Activated T-helper 1 cell treated with anti-CD3 and anti-CD28 coated beads, Interleukin-12 subunit alpha, Interleukin-12 subunit beta, Interleukin-2, Interleukin-4 antibody, amounts not matched to agents 30 ng/mL and 10 ng/mL and 1 ng/mL, durations not matched to agents 14 hours and 24 hours and 36 hours (primary cell): ENCODE measurements around the gene KRTAP10-3. TPM values are rescaled to one million over a fixed set of nuclear protein-coding genes. Genes with fewer than 3 reads are reported as not detected.

ENCODE experiments used
- DNase-seq: peaks from one replicate; pipeline ENCODE4 v3.0.0; 2021; ENCODE audit warnings: low spot score
- H3K27ac Mint-ChIP-seq: one replicate; pipeline ENCODE4 v1.8.0; 2021; ENCODE audit warnings: mild to moderate bottlenecking, mixed read lengths
- H3K27me3 Mint-ChIP-seq: one replicate; pipeline ENCODE4 v1.8.0; 2022; ENCODE audit warnings: mild to moderate bottlenecking, moderate library complexity, mixed read lengths; ENCODE audit not compliant: insufficient read depth
- H3K36me3 Mint-ChIP-seq: one replicate; pipeline ENCODE4 v1.8.0; 2021; ENCODE audit warnings: low read depth, mixed read lengths
- H3K4me1 Mint-ChIP-seq: one replicate; pipeline ENCODE4 v1.8.0; 2021; ENCODE audit warnings: low read depth, mixed read lengths
- H3K4me3 Mint-ChIP-seq: one replicate; pipeline ENCODE4 v1.8.0; 2021; ENCODE audit warnings: mild to moderate bottlenecking, moderate library complexity, mixed read lengths
- H3K9me3 Mint-ChIP-seq: one replicate; pipeline ENCODE4 v1.8.0; 2021; ENCODE audit warnings: mixed read lengths
- intact Hi-C: fragments of 100-400 bp; cut with micrococcal nuclease; formaldehyde crosslinking; loops from one replicate; pipeline ENCODE4 v1.15.1; 2024
- total RNA-seq: library from RNA; stranded (reverse); gene quantifications from 2 replicates; pipeline ENCODE4 v1.2.3, GENCODE V29; 2022

Gene KRTAP10-3
- total RNA-seq, 1 donor from 2014 or later = not detected

DNA sequence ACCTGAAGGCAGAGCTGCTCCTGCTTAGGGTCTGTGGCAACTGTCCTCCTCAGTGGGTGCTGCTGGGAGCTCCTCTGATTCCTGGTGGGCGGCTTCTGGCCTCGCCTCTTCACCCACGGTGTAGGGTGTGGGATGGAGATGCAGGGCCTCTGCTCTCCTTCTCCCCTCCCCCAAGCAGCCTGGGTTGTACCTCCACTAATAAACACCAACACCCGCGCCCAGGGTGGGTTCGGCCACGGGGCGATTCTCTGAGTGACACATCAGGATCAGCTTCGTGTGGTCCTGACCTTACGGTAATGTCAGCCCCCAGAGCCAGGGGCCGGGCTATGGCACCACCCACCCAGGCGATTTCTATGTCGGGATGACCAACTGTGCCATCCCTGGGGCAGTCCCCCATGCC lies 42.3 kb downstream of the KRTAP10-3 start:
- Mint-ChIP-seq H3K4me1 (peaks cover 4% of the 10 kb centered on the region), H3K27ac (no peak overlapping the region), H3K9me3 (no peaks in the 10 kb centered on the region), H3K27me3 (peaks cover 3% of the 10 kb centered on the region), H3K36me3 (no peaks in the 10 kb centered on the region), H3K4me3 (no peak overlapping the region)
- intact Hi-C loops = no loop called here
- DNase-seq = no peak

DNA sequence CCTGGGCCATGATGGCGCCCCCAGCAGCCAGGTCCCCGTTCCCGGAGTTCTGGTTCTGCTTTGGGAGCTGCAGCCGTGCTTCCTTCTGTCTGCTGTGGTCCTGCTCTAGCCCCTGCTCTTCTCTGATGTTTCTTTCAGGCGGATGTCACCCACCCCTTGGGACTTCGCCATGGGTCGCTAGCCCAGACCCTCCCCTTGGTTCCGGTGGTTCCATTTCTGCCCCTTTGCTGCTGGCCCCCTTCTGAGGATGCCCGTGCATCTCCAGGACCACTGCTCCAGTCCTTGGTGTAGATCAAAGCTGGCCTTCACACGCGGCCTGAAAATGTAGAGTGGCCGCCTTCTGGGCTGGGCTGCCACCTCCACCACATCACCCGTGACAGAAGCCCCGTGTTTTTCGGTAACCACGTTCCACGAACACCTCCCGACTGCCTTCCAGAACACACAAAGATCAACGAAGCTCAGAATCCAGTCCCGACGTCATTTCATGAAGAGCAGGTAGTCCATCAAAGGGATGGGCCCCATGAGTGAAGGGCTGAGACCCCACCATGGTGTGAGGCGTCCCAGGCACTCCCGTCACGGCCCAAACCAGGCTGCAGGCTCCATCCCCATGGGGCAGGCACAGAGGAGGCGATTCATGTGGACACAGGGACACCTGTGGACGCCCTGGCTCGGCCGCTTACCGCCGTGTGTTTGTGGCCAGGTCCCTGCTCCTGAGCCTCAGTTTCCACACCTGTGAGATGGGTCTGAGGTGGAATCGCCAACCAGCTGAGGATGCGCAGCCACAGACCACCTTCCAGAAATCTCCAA lies 43.0 kb downstream of the KRTAP10-3 start:
- no peak for DNase-seq
- peaks cover 4% of the 10 kb centered on the region for H3K4me1 Mint-ChIP-seq
- peaks cover 3% of the 10 kb centered on the region for H3K27me3 Mint-ChIP-seq
- intact Hi-C loops = no loop called here
- H3K36me3 Mint-ChIP-seq = no peaks in the 10 kb centered on the region
- H3K9me3 Mint-ChIP-seq = no peaks in the 10 kb centered on the region
- no peak overlapping the region for H3K27ac Mint-ChIP-seq
- no peak overlapping the region for H3K4me3 Mint-ChIP-seq

DNA sequence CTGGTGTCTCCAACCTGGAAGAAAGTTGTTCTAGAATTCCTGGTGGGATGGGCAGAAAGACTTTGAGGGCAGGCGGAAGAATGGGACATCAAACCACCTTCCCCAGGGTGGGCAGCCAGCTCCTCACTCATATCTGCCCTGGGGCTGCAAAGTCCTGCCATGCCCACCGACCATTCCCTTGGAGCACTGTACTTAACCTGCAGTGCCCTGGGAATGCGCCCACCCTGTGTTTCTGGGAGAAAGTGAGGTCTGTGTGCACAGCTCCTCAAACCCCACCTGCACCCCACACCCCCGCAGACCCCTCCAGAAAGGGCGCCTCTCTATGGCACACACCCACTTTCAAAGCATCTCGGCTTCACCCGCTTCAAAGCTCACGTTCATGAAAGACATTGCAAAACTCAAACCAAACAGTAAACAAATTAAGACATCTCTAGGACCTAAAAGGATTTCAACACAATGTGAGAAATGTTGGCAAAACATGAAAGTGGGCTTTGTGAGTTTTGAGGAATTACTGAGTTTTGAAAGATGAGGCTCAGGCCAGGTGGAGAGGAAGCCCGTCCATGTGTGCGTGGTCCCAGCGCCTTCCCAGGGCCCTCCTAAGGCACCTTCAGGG lies 43.7 kb downstream of the KRTAP10-3 start:
- DNase-seq = no peak
- intact Hi-C loops = no loop called here

DNA sequence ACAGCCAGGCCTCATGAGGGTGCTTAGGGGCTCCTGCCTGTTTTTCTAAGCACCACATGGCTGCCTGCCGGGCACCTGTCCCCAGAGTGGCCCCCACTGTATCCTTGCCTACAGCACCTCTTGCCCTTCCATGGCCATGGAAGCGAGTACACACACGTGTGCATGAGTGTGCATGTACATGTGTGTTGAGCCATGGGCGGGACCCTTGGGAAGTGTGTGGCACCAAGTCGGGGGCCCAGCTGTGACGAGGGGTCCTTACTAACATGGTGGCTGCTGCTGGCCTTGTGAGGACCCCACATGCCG lies 44.4 kb downstream of the KRTAP10-3 start:
- intact Hi-C loops = no loop called here
- Mint-ChIP-seq H3K27me3 (peaks cover 3% of the 10 kb centered on the region), H3K4me3 (no peak overlapping the region), H3K27ac (no peak overlapping the region), H3K9me3 (no peaks in the 10 kb centered on the region), H3K36me3 (no peaks in the 10 kb centered on the region), H3K4me1 (peaks cover 4% of the 10 kb centered on the region)
- no peak for DNase-seq

More for the DNA sequence above, 43.7 kb downstream of the KRTAP10-3 start:
- H3K9me3 Mint-ChIP-seq = no peaks in the 10 kb centered on the region
- H3K4me3 Mint-ChIP-seq = no peak overlapping the region
- H3K27me3 Mint-ChIP-seq = peaks cover 3% of the 10 kb centered on the region
- H3K36me3 Mint-ChIP-seq = no peaks in the 10 kb centered on the region
- H3K27ac Mint-ChIP-seq = no peak overlapping the region
- peaks cover 4% of the 10 kb centered on the region for H3K4me1 Mint-ChIP-seq

DNA sequence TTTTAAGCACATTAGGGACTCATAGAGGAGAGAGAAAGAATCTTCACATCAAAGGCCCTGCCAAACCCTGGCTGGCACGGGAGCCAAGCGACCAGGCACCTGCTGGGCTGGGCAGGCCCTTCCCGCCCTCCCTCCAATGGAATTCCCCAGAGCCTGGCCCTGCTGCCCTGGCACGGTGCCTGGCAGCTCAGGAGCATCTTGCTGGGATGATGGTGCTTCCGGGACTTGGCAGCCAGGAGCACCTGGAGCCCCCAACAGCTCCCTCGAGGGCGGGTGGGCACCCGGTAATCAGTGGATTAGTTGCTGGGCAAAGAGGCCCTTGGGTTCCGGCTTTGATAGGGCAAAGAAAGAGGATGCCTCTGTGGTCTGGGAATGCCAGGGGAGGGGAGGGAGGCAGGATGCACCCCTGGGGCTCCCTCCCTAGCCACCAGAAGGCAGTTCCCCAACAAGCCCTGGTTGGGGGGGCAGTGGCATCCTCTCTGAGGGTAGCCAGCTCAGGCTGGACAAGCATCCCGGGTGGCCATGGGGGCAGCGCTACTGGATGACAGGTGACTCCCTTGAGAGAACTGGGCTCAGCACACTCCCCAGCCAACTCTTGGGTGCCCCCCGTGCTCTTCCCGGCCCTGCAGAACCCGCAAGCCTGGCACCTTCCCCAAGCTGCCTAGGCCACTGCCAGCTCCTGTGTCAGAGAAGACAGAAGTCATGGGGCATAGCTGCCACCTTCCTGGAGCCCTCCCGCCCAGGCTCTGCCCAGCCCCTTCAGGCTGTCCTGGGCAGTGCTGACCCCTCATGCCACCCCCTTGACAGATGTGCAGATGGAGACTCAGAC lies 45.0 kb downstream of the KRTAP10-3 start:
- intact Hi-C loops = no loop called here
- no peaks in the 10 kb centered on the region for H3K36me3 Mint-ChIP-seq
- no peak overlapping the region for H3K4me3 Mint-ChIP-seq
- peaks cover 3% of the 10 kb centered on the region for H3K27me3 Mint-ChIP-seq
- no peak overlapping the region for H3K27ac Mint-ChIP-seq
- H3K4me1 Mint-ChIP-seq = peaks cover 4% of the 10 kb centered on the region
- DNase-seq = no peak
- no peaks in the 10 kb centered on the region for H3K9me3 Mint-ChIP-seq

DNA sequence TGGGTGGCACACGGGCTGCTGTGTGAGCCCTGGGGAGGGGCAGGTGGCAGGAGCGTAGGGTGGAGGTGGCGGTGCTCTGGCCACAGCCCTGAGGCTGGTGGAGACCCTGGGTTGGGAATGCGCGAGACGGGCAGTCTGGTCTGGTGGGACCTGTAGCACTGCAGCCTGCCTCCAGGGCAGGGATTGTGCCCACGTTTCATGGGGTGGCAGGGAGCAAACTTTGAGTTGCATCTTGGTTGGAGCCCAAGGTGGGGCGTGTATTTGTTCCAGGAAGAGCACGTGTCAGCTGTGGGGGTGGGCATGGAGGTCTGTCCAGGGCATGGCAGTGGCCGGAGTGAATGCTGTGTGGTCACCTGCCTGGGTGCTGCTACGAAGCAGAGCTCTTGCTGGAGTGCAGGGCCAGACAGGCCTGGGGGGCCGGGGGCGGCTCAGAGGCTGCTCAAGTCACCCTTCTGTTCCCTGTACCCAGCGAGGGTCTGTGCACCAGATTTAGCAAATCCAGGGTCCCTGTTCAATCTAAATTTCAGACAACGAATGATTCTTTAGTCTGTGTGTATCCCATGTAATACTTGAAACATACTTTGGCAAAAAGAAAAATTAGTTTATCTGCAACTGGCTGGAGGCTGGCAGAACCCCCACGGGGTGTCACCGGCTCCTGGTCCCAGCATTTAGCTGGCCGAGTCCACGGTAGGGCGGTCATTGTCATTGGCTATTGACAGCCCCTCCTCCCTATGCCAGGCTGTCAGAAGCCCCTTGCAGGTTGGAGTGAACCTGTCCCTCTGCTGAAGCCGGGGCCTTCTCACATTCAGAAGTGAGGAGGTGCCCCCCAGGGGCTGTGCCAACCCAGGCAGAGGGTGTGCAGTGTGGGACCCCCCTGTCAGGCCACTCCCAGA lies 45.9 kb downstream of the KRTAP10-3 start:
- H3K27ac Mint-ChIP-seq = no peak overlapping the region
- intact Hi-C loops = no loop called here
- H3K36me3 Mint-ChIP-seq = no peaks in the 10 kb centered on the region
- H3K4me3 Mint-ChIP-seq = no peak overlapping the region
- H3K27me3 Mint-ChIP-seq = peaks cover 4% of the 10 kb centered on the region
- no peak for DNase-seq
- peaks cover 4% of the 10 kb centered on the region for H3K4me1 Mint-ChIP-seq
- H3K9me3 Mint-ChIP-seq = no peaks in the 10 kb centered on the region

DNA sequence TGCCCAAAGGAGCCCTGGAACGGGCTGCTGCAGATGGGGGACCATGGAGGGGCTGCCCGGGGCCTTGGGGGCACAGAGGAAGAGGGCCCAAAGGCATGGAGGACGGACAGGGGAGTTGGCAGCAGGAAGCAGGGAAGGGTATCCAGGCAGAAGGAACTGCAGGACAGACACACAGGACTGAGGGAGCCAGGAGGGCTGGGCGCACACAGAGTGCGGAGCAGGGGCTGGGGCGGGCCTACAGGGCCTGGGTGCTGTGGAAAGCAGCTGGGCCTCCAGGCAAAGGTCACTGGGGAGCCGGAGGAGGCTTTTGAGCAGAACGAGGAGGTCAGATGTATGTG lies 46.7 kb downstream of the KRTAP10-3 start:
- peaks cover 6% of the 10 kb centered on the region for H3K27me3 Mint-ChIP-seq
- no peaks in the 10 kb centered on the region for H3K9me3 Mint-ChIP-seq
- H3K4me1 Mint-ChIP-seq = peaks cover under 1% of the 10 kb centered on the region
- no peak for DNase-seq
- H3K36me3 Mint-ChIP-seq = no peaks in the 10 kb centered on the region
- H3K4me3 Mint-ChIP-seq = no peak overlapping the region
- no peak overlapping the region for H3K27ac Mint-ChIP-seq
- intact Hi-C loops = loop anchor here (2.0 kb wide), 2 partner anchors 289 to 363 kb away; partner anchors contain the start of gene UBE2G2

DNA sequence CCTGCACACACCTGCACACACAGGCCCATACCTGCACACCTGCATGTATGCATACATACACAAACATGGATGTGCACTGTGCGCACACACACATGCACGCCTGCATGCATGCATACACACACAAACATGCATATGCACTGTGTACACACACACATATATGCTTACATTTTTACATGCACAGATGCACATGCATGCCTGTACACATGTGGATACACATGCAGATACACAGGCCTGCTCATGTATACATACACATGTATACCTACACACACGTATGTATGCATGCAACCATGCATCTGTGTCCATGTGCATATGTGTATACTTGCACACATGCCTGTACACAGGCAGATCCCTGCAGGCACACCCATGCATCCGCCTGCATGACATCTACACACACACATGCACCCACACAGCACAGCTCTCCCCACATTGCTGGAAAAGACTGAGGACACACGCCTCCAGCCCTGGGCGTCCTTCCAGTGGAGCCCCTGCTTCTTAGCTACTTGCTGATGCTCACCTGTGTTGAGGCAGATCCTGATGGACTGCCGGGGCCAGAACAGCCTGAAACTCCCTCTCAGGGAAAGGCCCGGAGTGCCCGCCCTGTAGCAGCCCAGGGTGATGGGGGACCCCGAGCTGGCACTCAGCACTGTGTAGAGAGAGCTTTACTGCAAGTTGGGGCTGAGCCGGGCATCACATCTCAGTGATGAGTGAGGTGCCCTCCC lies 47.2 kb downstream of the KRTAP10-3 start:
- no peaks in the 10 kb centered on the region for H3K36me3 Mint-ChIP-seq
- no peak overlapping the region for H3K27ac Mint-ChIP-seq
- H3K9me3 Mint-ChIP-seq = no peaks in the 10 kb centered on the region
- peaks cover 6% of the 10 kb centered on the region for H3K27me3 Mint-ChIP-seq
- H3K4me1 Mint-ChIP-seq = no peaks in the 10 kb centered on the region
- no peak overlapping the region for H3K4me3 Mint-ChIP-seq
- intact Hi-C loops = loop anchor here (2.0 kb wide), 2 partner anchors 289 to 363 kb away; partner anchors contain the start of gene UBE2G2
- DNase-seq = no peak

DNA sequence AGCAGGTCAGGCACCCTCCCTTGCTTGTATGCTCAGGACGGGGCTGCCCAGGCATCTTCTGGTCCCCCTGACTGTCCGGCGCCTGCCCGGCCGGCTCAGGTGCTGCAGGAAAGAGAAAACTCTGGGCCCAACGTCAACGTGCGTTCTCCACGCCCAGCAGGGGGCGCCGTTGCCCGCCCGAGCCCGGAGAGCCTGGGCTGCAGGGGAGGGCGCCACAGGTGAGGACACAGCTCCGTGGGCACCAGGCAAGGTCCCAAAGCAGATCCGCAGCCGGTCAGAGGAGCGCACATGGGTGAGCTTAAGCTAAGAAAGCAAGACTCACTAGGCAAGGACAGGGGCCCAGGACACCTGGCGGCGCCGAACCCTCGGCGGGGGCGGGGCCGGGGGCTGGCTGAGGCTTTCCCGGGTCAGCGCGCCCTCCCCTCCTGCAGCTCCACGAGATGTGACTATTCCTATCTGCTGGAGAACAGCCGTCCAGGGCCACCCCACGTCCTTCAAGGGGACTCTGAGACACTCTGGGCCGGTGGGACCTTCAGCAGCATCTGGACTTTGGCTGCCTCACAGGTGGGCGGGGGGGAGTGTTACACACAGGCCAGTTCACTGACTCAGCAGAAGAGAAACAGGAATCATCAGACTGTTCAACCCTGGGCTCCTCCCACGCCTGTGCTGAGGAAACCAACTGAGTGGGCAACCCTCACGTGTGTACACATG lies 47.9 kb downstream of the KRTAP10-3 start:
- Mint-ChIP-seq H3K27ac (no peak overlapping the region), H3K4me3 (no peak overlapping the region), H3K9me3 (no peaks in the 10 kb centered on the region), H3K4me1 (no peaks in the 10 kb centered on the region), H3K27me3 (peaks cover 6% of the 10 kb centered on the region), H3K36me3 (no peaks in the 10 kb centered on the region)
- intact Hi-C loops = loop anchor here (1.0 to 2.0 kb wide), 4 partner anchors 232 to 364 kb away; partner anchors contain the start of gene UBE2G2
- DNase-seq = peak; percentile 72

DNA sequence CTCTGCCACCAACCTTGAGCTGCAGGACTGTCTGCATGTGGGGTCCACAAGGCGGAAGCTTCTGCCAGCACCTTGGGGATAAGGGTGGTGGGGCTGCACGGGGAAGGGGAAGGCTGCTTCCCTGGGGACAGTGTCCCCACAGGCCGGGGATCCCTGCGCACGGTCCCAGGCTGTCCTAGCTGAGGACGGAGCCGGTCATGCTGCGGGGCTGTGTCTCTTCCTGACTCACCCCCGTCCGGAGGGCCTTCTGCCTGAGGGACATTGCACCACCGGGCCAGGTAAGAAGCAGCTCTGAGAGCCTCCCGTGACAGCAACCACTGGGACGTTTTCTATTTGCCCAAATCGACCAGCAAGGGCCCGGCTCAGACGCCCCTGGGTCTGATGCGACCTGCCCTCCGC lies 48.5 kb downstream of the KRTAP10-3 start:
- no peak for DNase-seq
- H3K27me3 Mint-ChIP-seq = peaks cover 6% of the 10 kb centered on the region
- no peaks in the 10 kb centered on the region for H3K9me3 Mint-ChIP-seq
- H3K4me1 Mint-ChIP-seq = no peaks in the 10 kb centered on the region
- H3K4me3 Mint-ChIP-seq = no peak overlapping the region
- intact Hi-C loops = loop anchor here (1.0 to 2.0 kb wide), 4 partner anchors 232 to 365 kb away; partner anchors contain the start of gene UBE2G2
- no peaks in the 10 kb centered on the region for H3K36me3 Mint-ChIP-seq
- H3K27ac Mint-ChIP-seq = no peak overlapping the region

DNA sequence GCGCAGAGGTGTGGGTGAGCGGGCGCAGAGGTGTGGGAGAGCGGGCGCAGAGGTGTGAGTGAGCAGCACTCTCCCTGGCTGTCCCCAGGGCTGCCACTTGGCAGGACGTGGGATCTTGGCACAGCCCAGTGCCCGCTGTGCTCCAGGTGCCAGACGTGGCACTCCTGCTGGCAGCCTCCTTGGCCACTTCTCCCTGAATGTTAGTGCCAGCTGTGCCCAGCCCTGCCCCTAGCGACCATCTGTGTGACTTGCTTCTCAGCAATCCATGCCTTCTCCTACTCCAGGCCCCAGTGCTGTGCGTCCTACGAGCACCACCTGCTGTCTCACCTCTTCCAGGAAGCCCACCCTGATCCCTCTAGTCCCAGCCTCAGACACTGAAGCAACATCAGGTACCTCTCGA lies 49.1 kb downstream of the KRTAP10-3 start:
- DNase-seq = no peak

More for the DNA sequence above, 49.1 kb downstream of the KRTAP10-3 start:
- H3K9me3 Mint-ChIP-seq = no peaks in the 10 kb centered on the region
- peaks cover 6% of the 10 kb centered on the region for H3K27me3 Mint-ChIP-seq
- H3K27ac Mint-ChIP-seq = no peak overlapping the region
- H3K4me1 Mint-ChIP-seq = no peaks in the 10 kb centered on the region
- no peak overlapping the region for H3K4me3 Mint-ChIP-seq
- H3K36me3 Mint-ChIP-seq = no peaks in the 10 kb centered on the region
- intact Hi-C loops = no loop called here
